Stomach (tissue), 9 donors: ENCODE data around the gene SIK3. TPM values are rescaled to one million over a fixed set of nuclear protein-coding genes. Genes with fewer than 3 reads are reported as not detected.
A peak's percentile ranks its signal among the peaks of the same experiment; 100 is the strongest.

Experiments
- DNase-seq, 2 donors: peaks; one replicate each; pipeline versions ENCODE4 v3.0.0 to v3.0.0-alpha.2; 2013 to 2019
- H3K27ac ChIP-seq, 5 donors: fragments of 200-600 bp in 4 of 5; sonication (generic) in 4 of 5; one replicate each; pipeline ENCODE4 v1.5.1; 2013 to 2019; ENCODE audit warnings: mild to moderate bottlenecking in 1 of 5, moderate library complexity in 1 of 5
- H3K27me3 ChIP-seq, 3 donors: fragments of 200-600 bp; sonication (generic); one replicate each; pipeline ENCODE4 v1.5.1; 2017 to 2019; ENCODE audit warnings: mixed run types in 1 of 3
- H3K36me3 ChIP-seq, 4 donors: fragments of 200-600 bp; sonication (generic); 1 replicate in 3 of 4; 2 replicates in 1 of 4; pipeline ENCODE4 v1.5.1; 2016 to 2019
- H3K4me1 ChIP-seq, 4 donors: fragments of 200-600 bp; sonication (generic); one replicate each; pipeline ENCODE4 v1.5.1; 2016 to 2019
- H3K4me3 ChIP-seq, 4 donors: fragments of 200-600 bp; sonication (generic) in 3 of 4; one replicate each; pipeline ENCODE4 v1.5.1; 2016 to 2019; ENCODE audit warnings: mild to moderate bottlenecking in 1 of 4
- H3K9me3 ChIP-seq, 4 donors: fragments of 200-600 bp; sonication (generic); one replicate each; pipeline ENCODE4 v1.5.1; 2016 to 2019
- CTCF ChIP-seq, 7 experiments: fragments of 450-650 bp in 4 of 7; fragments of 200-600 bp in 3 of 7; sonication (generic) in 3 of 7; IDR thresholded peaks; one replicate each; pipeline ENCODE4 v1.5.1; 2016 to 2019; ENCODE audit warnings: antibody characterized with exemption in 7 of 7, control low read depth in 2 of 7, mild to moderate bottlenecking in 1 of 7
- EP300 ChIP-seq: sonication (generic); formaldehyde crosslinking; IDR thresholded peaks from one replicate; pipeline ENCODE4 v1.6.1; 2017; ENCODE audit warnings: antibody characterized with exemption
- POLR2A ChIP-seq, 4 donors: fragments of 450-650 bp; IDR thresholded peaks; one replicate each; pipeline ENCODE4 v1.6.1; 2016; ENCODE audit warnings: antibody characterized with exemption in 4 of 4, control low read depth in 2 of 4, mild to moderate bottlenecking in 1 of 4, moderate library complexity in 1 of 4
- POLR2AphosphoS5 ChIP-seq, 3 donors: sonication (generic); formaldehyde crosslinking; IDR thresholded peaks; one replicate each; pipeline ENCODE4 v1.6.1; 2016; ENCODE audit warnings: antibody characterized with exemption in 3 of 3
- WGBS, 5 donors: extraction: QIAGEN DNeasy Blood & Tissue Kit in 3 of 5; methylation state at CpG; one replicate each; pipeline versions ENCODE4 v1.1.5 to v1.1.7; 2013 to 2018; 5-methylcytosine and 5-hydroxymethylcytosine counted together
- intact Hi-C: fragments of 100-400 bp; cut with DNase I; formaldehyde crosslinking; loops from one replicate; pipeline ENCODE4 v1.15.1; 2023; ENCODE audit warnings: low total_unique reads
- polyA plus RNA-seq, 3 donors: library from polyadenylated mRNA; stranded (reverse); fragments of 200-250 nt; gene quantifications; one replicate each; pipeline ENCODE4 v1.2.3, GENCODE V29; 2013
- total RNA-seq, 5 donors: library from RNA; depleted of rRNA; stranded (reverse); fragments of >200 nt; gene quantifications; one replicate each; pipeline versions ENCODE4 v1.1.0 to v1.2.3, GENCODE V29; 2014 to 2016
- donor health status: healthy with polysubstance abuse.
- donor health status: Bipolar disorder and iron deficiency.
- donor health status: healthy.

The SIK3 gene
- total and polyA plus RNA-seq, 8 donors, result 6.5 to 97.8 (median 23.7) TPM

DNA sequence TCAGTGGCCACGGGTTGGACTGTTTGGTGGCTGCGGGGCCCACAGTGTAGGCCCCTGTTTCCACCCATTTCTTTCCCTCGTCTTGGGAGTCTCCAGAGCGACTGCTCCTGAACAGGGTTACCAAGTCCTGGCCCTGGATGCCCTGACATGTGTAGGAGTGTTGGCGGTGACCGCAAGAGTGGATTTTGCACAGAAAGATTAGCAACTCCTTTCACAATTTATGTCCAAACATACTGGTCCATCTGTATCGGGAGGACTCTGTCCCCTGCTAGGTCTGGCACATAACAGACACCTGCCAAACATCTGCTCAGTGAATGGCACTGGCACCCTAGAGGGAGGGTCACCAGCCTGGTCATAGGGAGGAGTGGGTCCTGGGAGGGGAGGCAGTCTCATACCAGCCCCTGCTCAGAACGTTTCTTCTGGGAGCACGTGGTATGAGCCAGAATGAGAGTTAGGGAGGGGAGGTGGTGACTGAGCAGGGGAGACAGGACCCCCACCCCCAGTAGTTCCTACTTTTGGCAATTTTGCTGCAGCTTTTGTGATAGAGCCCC is 257.4 kb downstream of the SIK3 start:
- WGBS, 5 donors, result 74 to 84% (median 82%) methylated on average over 9 of the region's 9 CpGs
- peaks cover 11 to 43% (median 31%) of the 10 kb centered on the region in 4 donors for H3K4me1 ChIP-seq

DNA sequence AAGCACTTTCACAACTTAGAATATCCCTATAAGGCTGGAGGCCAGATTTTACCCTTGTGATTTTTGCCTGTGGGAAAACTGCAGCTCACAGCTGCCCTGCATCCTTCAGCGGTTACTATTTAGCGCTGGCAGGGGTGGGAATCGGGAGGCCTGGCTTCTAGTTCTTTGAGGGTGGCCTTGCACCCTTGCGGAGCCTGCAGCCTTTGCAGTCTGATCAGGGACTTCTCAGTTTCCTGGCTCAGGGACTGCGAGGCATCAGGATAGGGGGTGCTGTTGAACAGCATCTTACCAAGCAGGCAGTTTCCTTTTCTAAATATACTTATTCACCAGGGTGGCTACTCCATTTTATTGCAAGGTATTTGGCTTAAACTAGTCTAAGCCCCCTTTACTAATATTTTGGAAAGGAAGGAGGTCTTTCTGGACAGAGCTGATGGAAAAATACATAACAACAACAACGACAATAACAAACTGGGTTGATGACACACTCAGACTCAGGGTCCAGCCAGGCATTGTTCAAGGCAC is 257.9 kb downstream of the SIK3 start:
- Histone ChIP-seq H3K4me3 (no peak overlapping the region), H3K27me3 (no peaks in the 10 kb centered on the region), H3K27ac (no peak overlapping the region), H3K36me3 (peaks cover 12 to 21% (median 19%) of the 10 kb centered on the region in 4 donors), H3K9me3 (no peaks in the 10 kb centered on the region), H3K4me1 (peaks cover 16 to 49% (median 37%) of the 10 kb centered on the region in 4 donors)
- 60 to 68% (median 66%) methylated on average over 6 of the region's 6 CpGs for WGBS, 5 donors
- intact Hi-C loops, result no loop called here
- DNase-seq, result no peak
- no peak for TF ChIP-seq CTCF (IDR thresholded peaks at IDR 0.05)

More for the DNA sequence above, 257.4 kb downstream of the SIK3 start:
- Histone ChIP-seq H3K4me3 (no peak overlapping the region), H3K27ac (no peak overlapping the region), H3K27me3 (no peaks in the 10 kb centered on the region), H3K9me3 (no peaks in the 10 kb centered on the region), H3K36me3 (peaks cover 16 to 26% (median 25%) of the 10 kb centered on the region in 4 donors)
- no peak for DNase-seq
- TF ChIP-seq EP300 (no peak), POLR2AphosphoS5 (IDR thresholded peaks at IDR 0.05) (no peak), POLR2A (IDR thresholded peaks at IDR 0.05) (no peak), CTCF (IDR thresholded peaks at IDR 0.05) (no peak)
- intact Hi-C loops, result no loop called here

DNA sequence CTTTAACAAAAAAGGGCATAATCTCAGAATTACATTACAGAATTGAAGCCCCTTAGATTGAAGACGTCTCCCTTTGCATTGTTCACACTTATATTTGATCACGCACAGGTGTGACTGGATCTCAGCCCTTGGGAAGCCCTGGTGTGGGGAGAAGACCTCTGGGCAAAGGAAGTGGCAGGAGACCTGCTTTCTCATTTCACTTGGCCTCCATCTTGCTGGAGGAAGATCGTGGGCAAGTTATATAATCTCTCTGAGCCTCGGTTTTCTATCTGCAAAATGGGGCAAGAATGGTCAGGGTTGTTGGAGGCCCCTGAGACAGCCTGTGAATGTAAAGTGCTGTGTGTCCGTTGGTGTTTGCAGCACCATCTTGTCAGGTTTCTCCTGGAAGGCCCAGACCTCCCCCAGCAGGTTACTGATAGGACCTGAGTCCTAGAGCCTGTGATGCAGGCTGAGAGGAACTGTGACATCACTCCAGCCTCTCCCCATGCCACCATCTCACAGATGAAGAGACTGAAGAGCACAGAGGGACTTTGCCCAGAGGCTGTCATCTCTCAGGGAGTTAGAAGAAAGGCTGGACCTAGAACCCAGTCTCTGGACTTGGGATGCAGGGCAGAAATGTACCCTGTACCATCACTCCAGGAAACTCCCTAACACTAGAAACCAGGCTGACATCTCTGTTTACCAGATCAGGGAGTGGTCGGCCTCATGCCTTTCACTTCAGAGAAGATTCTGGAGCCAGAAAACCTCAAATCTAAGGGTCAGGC is 259.7 kb downstream of the SIK3 start:
- Histone ChIP-seq H3K27ac (no peak overlapping the region), H3K4me1 (peaks cover 19 to 51% (median 41%) of the 10 kb centered on the region in 4 donors), H3K27me3 (no peaks in the 10 kb centered on the region), H3K4me3 (no peak overlapping the region), H3K36me3 (peaks cover 1 to 6% (median 2%) of the 10 kb centered on the region in 4 donors), H3K9me3 (no peaks in the 10 kb centered on the region)
- TF ChIP-seq CTCF (IDR thresholded peaks at IDR 0.05) (no peak), POLR2A (IDR thresholded peaks at IDR 0.05) (no peak), POLR2AphosphoS5 (IDR thresholded peaks at IDR 0.05) (no peak), EP300 (no peak)
- no peak for DNase-seq
- 76 to 88% (median 83%) methylated on average over 6 of the region's 6 CpGs for WGBS, 5 donors
- intact Hi-C loops, result loop anchor here (5.0 kb wide), 1 partner anchor 51 kb away; the partner anchor contains the start of gene ZPR1

DNA sequence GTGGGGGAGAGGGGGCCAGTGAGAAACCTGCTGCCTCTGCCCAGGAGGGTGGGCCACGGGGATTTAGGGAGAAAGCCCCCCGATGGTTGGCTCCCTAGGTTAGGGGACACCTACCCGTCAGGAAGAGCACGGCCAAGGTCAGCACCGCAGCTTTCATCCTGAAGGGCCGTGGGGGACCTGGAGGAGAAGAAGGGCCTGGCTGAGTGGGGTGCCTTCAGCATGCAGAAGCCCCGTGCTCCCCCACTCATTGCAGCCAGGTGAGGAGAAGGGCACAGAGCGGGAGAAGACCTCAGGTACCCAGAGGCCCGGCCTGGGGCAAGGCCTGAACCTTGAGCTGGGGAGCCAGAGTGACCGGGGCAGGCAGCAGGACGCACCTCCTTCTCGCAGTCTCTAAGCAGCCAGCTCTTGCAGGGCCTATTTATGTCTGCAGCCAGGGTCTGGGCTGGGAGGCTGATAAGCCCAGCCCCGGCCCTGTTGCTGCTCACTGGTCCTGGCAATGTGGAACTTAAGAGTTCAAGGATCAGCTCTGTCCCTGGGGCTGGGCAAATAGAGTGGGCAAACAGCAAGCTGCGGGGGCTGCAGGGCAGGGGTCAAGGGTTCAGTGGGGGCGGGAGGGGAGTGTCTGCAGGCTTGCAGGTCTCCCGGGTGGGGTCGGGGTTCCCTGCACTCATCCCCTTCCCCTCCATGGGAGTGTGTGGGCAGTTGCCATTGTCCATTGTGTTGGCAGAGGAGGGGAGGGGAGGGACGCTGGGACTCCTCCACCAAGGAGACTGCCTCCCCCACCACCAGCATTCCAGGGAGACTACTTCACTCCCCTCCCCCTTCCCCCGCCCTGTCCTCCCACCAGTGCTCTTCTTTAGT is 260.8 kb downstream of the SIK3 start, which contains the start of gene APOA1:
Gene APOA1, minus strand, starts transcription at position 392 of the 861 bp plus-strand sequence. Its CDS starts 235 bp downstream, at position 157.
- 47 to 68% (median 49%) methylated on average over 7 to 19 of the region's 19 CpGs for WGBS, 5 donors
- Histone ChIP-seq H3K36me3 (no peaks in the 10 kb centered on the region), H3K4me3 (no peak within 1 kb of the TSS), H3K9me3 (no peaks in the 10 kb centered on the region), H3K4me1 (peaks cover 19 to 46% (median 41%) of the 10 kb centered on the region in 4 donors), H3K27me3 (no peaks in the 10 kb centered on the region), H3K27ac (peak within 1 kb of the TSS in 2 of 5 donors; percentile 81 to 88)
- DNase-seq, result peak in 1 of 2 donors; percentile 52
- TF ChIP-seq EP300 (no peak), POLR2A (IDR thresholded peaks at IDR 0.05) (no peak), POLR2AphosphoS5 (IDR thresholded peaks at IDR 0.05) (no peak), CTCF (IDR thresholded peaks at IDR 0.05) (no peak)
- intact Hi-C loops, result loop anchor here (5.0 kb wide), 1 partner anchor 50 kb away; the partner anchor contains the start of gene ZPR1
